ENCODE results near the gene OLIG2. TPM values are rescaled to one million over a fixed set of nuclear protein-coding genes. Genes with fewer than 3 reads are reported as not detected.

OLIG2 gene
- total RNA-seq, 1 donor from 2014 or later: not detected

GRCh38 chr21:33067457-33067856, 41.7 kb downstream of the OLIG2 start:
- TF ChIP-seq CTCF (IDR thresholded peaks at IDR 0.05): no peak
- H3K36me3 ChIP-seq: no peaks in the 10 kb centered on the region
- H3K27ac ChIP-seq: no peak overlapping the region
- H3K4me3 ChIP-seq: no peak overlapping the region
- peaks cover 83% of the 10 kb centered on the region for H3K27me3 ChIP-seq (ENCODE audit: low read depth)
- intact Hi-C loops (cut with DNase I): no loop called here
- H3K4me1 ChIP-seq: peaks cover 25% of the 10 kb centered on the region
- ATAC-seq (no peak), DNase-seq (no peak)
- no peaks in the 10 kb centered on the region for H3K9me3 ChIP-seq

GRCh38 chr21:33069243-33069642, 43.5 kb downstream of the OLIG2 start:
- no peak for TF ChIP-seq CTCF (IDR thresholded peaks at IDR 0.05)
- no peak for DNase-seq
- ATAC-seq: no peak
- Histone ChIP-seq H3K27ac (no peak overlapping the region), H3K4me3 (no peak overlapping the region), H3K4me1 (peaks cover 25% of the 10 kb centered on the region), H3K27me3 (ENCODE audit: low read depth) (peaks cover 90% of the 10 kb centered on the region), H3K36me3 (no peaks in the 10 kb centered on the region), H3K9me3 (no peaks in the 10 kb centered on the region)
- intact Hi-C loops (cut with DNase I): no loop called here

GRCh38 chr21:33069645-33069993, 43.9 kb downstream of the OLIG2 start:
- ATAC-seq: no peak

GRCh38 chr21:33069994-33070743, 44.4 kb downstream of the OLIG2 start, which contains the start of gene OLIG1:
Gene OLIG1 (plus strand): TSS chr21:33070141. CDS start chr21:33070247, 106 bp downstream.
- ATAC-seq (peak; percentile 83 to 90), DNase-seq (peak; percentile 73)
- Histone ChIP-seq H3K4me1 (peaks cover 25% of the 10 kb centered on the region), H3K36me3 (no peaks in the 10 kb centered on the region), H3K27me3 (ENCODE audit: low read depth) (peaks cover 86% of the 10 kb centered on the region), H3K27ac (no peak within 1 kb of the TSS), H3K4me3 (peak within 1 kb of the TSS; percentile 53), H3K9me3 (no peaks in the 10 kb centered on the region)
- no peak for TF ChIP-seq CTCF (IDR thresholded peaks at IDR 0.05)
- intact Hi-C loops (cut with DNase I): no loop called here

More at GRCh38 chr21:33069645-33069993, 43.9 kb downstream of the OLIG2 start:
- no peaks in the 10 kb centered on the region for H3K36me3 ChIP-seq
- H3K27ac ChIP-seq: no peak overlapping the region
- TF ChIP-seq CTCF (IDR thresholded peaks at IDR 0.05): no peak
- DNase-seq: no peak
- H3K4me1 ChIP-seq: peaks cover 25% of the 10 kb centered on the region
- H3K27me3 ChIP-seq (ENCODE audit: low read depth): peaks cover 90% of the 10 kb centered on the region
- peak overlapping the region; percentile 53 for H3K4me3 ChIP-seq
- no peaks in the 10 kb centered on the region for H3K9me3 ChIP-seq
- intact Hi-C loops (cut with DNase I): no loop called here

GRCh38 chr21:33070744-33070997, 44.9 kb downstream of the OLIG2 start:
- TF ChIP-seq CTCF (IDR thresholded peaks at IDR 0.05): no peak
- intact Hi-C loops (cut with DNase I): no loop called here
- Histone ChIP-seq H3K4me3 (peak overlapping the region; percentile 53), H3K27ac (no peak overlapping the region), H3K27me3 (ENCODE audit: low read depth) (peaks cover 89% of the 10 kb centered on the region), H3K36me3 (no peaks in the 10 kb centered on the region), H3K9me3 (no peaks in the 10 kb centered on the region), H3K4me1 (peaks cover 25% of the 10 kb centered on the region)
- DNase-seq (no peak), ATAC-seq (no peak)

All from lower lobe of right lung (tissue), 2 donors.